PC-9 (cell line): Measurements from ENCODE around the gene DEFB114.

Experiments used
- EZH2 ChIP-seq: fragments of 200-600 bp; sonication (generic); IDR thresholded peaks from 2 replicates; pipeline ENCODE4 v1.8.0; 2017; ENCODE audit warnings: antibody characterized with exemption, low read depth
- TF ChIP-seq, protein P1 (sequence below): fragments of 200-600 bp; sonication (generic); conservative IDR thresholded peaks from 2 replicates; pipeline ENCODE4 v1.6.1; 2017; ENCODE audit warnings: mixed run types, antibody characterized with exemption, mild to moderate bottlenecking, moderate library complexity

DNA sequence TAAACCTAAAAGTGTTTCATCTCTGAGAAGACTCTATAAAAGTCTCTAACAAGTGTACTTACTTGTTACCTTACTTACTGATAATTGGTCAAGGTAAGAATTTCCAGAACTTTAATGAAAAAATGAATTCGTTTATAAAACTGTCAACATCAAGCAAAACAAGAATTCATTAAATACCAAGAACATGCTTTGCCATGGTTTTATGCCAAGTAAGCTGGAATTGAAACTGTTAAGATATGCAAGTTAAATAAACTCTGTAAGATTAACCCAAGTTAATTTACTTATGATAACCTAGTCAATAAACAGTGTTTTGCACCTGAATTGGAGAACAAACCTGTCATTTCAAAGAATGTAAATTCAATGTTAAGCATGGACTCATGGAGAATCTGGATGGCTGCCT lies 22.6 kb upstream of the DEFB114 start:
- TF ChIP-seq, protein P1, sequence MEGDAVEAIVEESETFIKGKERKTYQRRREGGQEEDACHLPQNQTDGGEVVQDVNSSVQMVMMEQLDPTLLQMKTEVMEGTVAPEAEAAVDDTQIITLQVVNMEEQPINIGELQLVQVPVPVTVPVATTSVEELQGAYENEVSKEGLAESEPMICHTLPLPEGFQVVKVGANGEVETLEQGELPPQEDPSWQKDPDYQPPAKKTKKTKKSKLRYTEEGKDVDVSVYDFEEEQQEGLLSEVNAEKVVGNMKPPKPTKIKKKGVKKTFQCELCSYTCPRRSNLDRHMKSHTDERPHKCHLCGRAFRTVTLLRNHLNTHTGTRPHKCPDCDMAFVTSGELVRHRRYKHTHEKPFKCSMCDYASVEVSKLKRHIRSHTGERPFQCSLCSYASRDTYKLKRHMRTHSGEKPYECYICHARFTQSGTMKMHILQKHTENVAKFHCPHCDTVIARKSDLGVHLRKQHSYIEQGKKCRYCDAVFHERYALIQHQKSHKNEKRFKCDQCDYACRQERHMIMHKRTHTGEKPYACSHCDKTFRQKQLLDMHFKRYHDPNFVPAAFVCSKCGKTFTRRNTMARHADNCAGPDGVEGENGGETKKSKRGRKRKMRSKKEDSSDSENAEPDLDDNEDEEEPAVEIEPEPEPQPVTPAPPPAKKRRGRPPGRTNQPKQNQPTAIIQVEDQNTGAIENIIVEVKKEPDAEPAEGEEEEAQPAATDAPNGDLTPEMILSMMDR: no peak
- no peak for TF ChIP-seq EZH2
